Esophagus squamous epithelium (tissue), 4 donors: ENCODE measurements around the gene IBTK.

Experiments
- POLR2A ChIP-seq, 4 donors: fragments of 450-650 bp; IDR thresholded peaks; one replicate each; pipeline ENCODE4 v1.6.1; 2017; ENCODE audit warnings: antibody characterized with exemption in 4 of 4, mild to moderate bottlenecking in 4 of 4, moderate library complexity in 3 of 4
- TF ChIP-seq, protein P1 (sequence below), 6 experiments: fragments of 450-650 bp in 4 of 6; fragments of 200-600 bp in 2 of 6; sonication (generic) in 2 of 6; IDR thresholded peaks; one replicate each; pipeline ENCODE4 v1.5.1; 2016 to 2019; ENCODE audit warnings: antibody characterized with exemption in 6 of 6, mild to moderate bottlenecking in 4 of 6, moderate library complexity in 4 of 6

DNA sequence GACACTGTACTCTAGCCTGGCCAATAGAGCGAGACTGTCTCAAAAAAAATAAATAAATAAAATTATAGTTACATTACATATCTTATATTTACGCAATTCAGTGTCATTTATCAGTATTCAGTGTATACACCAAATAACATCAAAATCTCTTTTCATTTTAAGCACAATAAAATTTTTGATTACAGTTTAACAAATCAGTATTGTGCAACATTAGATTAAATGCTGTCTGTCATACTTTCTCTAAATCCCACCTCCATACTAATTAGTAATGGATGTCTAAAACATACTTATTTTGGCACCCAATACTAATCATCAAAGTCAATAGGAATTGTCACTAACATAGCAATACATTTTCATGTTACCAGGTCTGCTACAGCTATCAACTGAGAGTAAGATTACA lies 27.4 kb downstream of the IBTK start:
- TF ChIP-seq, protein P1, sequence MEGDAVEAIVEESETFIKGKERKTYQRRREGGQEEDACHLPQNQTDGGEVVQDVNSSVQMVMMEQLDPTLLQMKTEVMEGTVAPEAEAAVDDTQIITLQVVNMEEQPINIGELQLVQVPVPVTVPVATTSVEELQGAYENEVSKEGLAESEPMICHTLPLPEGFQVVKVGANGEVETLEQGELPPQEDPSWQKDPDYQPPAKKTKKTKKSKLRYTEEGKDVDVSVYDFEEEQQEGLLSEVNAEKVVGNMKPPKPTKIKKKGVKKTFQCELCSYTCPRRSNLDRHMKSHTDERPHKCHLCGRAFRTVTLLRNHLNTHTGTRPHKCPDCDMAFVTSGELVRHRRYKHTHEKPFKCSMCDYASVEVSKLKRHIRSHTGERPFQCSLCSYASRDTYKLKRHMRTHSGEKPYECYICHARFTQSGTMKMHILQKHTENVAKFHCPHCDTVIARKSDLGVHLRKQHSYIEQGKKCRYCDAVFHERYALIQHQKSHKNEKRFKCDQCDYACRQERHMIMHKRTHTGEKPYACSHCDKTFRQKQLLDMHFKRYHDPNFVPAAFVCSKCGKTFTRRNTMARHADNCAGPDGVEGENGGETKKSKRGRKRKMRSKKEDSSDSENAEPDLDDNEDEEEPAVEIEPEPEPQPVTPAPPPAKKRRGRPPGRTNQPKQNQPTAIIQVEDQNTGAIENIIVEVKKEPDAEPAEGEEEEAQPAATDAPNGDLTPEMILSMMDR (IDR thresholded peaks at IDR 0.05): no peak
- no peak for TF ChIP-seq POLR2A (IDR thresholded peaks at IDR 0.05)
